ENCODE measurements around the gene DNASE2. TPM values are rescaled to one million over a fixed set of nuclear protein-coding genes. Genes with fewer than 3 reads are reported as not detected.
A peak's percentile ranks its signal among the peaks of the same experiment; 100 is the strongest.

DNASE2 gene
- total RNA-seq, 2 donors from 2014 or later: 6.9 to 28.3 TPM

DNA sequence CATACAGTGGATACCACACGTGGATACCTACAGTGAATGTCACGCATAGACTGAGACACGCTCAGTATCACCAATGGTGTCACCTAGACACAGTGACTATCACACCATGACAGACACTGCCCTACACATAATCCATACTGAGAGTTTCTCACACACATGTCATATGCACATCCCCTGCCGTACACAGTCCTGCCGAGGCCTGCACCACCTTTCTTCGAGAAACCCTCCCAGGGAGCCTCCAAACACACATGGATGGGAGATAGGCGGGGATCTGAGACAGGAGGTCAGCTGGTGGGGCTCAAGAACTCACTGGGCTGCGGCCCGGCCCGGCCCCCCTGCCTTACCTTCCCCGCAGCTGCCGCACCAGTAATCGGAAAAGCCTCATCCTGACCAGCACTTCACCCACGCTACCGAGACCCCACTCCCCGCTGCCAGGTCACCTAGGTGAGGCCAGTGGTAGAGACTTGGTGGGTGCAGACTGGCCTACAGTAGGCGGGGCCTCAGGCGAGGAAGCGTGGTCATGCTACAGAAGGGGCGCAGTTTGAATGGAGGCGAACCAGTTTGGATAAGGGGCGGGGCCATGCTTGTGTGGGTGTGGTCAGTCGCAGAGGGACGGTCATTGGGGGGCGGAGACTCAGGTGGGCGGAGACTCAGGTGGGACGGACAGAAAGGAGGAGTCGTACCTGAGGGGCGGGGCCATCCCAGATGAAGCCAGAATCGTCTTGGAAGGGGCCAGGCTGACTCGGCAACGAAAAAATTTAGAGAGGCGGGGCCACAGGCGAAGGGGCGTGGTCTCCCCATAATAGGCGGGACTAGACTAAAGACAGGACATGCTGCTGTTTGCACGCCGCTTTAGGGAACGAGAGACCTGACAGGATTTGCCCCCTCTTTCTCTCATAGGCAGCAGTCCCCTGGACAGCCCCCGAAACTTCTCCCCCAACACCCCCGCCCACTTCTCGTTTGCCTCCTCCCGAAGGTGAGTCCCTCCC is 40.9 kb downstream of the DNASE2 start:
- Histone ChIP-seq H3K4me3 (no peak overlapping the region), H3K9me3 (no peaks in the 10 kb centered on the region), H3K36me3 (replicated peaks in 1 of 2; ENCODE audit: insufficient read depth in 1 of 2, low read depth in 2 of 2) (no peaks in the 10 kb centered on the region), H3K27me3 (peaks cover 0 to 31% of the 10 kb centered on the region in 2 donors), H3K4me1 (peaks cover 24% of the 10 kb centered on the region), H3K27ac (no peak overlapping the region)
- ATAC-seq (peak; percentile 45), DNase-seq (peak; percentile 52 to 72 (median 66))
- intact Hi-C loops (cut with DNase I): loop anchor here (5.0 kb wide), 1 partner anchor 78 kb away; no protein-coding TSS in a partner anchor
- WGBS, 2 donors: 17 to 26% methylated on average over 27 to 42 of the region's 43 CpGs
- TF ChIP-seq, protein P1, sequence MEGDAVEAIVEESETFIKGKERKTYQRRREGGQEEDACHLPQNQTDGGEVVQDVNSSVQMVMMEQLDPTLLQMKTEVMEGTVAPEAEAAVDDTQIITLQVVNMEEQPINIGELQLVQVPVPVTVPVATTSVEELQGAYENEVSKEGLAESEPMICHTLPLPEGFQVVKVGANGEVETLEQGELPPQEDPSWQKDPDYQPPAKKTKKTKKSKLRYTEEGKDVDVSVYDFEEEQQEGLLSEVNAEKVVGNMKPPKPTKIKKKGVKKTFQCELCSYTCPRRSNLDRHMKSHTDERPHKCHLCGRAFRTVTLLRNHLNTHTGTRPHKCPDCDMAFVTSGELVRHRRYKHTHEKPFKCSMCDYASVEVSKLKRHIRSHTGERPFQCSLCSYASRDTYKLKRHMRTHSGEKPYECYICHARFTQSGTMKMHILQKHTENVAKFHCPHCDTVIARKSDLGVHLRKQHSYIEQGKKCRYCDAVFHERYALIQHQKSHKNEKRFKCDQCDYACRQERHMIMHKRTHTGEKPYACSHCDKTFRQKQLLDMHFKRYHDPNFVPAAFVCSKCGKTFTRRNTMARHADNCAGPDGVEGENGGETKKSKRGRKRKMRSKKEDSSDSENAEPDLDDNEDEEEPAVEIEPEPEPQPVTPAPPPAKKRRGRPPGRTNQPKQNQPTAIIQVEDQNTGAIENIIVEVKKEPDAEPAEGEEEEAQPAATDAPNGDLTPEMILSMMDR (IDR thresholded peaks at IDR 0.05): no peak

DNA sequence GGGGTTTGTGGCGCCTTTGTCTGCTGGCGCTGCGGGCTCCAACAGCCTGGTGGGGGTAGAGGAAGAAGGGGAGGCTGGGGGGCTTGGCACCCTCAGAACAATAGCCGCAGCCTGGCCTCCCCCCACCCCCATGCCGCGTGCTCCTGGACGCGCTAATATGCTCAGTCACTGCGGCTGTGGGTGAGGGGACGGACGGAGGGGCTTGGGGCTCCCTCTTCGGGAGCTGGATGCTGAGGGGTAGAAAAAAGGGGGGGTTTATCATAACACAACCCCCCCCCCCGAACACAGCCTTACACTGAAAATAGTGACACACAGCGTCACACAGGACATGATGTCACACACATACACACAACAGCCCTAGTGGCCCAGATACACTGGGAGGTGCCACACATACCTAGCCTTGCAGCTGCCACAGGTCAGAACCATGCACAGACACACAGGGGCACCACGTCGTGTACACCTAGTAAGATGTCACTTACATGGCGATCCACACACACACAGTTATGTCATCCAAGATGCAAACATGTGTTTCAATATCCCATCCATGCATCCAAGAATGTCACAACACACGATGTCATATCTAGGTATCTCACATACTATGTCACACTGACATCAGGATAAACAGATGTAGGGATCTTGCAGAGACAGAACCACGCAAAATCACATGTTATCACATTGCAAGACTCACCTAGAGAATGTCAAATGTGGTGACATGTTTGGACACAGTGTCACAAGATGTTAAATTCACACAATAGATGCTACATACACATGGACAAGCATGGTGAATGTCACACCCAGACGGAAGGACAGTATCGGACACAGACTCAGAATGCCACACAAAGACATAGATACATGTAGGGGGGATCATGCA is 42.1 kb downstream of the DNASE2 start:
- 17 to 37% methylated on average over 9 to 18 of the region's 21 CpGs for WGBS, 2 donors
- no peak overlapping the region for H3K4me3 ChIP-seq
- DNase-seq (no peak), ATAC-seq (no peak)
- peaks cover 28% of the 10 kb centered on the region for H3K4me1 ChIP-seq
- H3K27ac ChIP-seq: no peak overlapping the region
- TF ChIP-seq, protein P1 (IDR thresholded peaks at IDR 0.05): no peak
- no peak for TF ChIP-seq POLR2A (IDR thresholded peaks at IDR 0.05)
- H3K9me3 ChIP-seq: no peaks in the 10 kb centered on the region
- H3K36me3 ChIP-seq (replicated peaks in 1 of 2; ENCODE audit: insufficient read depth in 1 of 2, low read depth in 2 of 2): no peaks in the 10 kb centered on the region
- intact Hi-C loops (cut with DNase I): no loop called here
- peaks cover 0 to 44% of the 10 kb centered on the region in 2 donors for H3K27me3 ChIP-seq

DNA sequence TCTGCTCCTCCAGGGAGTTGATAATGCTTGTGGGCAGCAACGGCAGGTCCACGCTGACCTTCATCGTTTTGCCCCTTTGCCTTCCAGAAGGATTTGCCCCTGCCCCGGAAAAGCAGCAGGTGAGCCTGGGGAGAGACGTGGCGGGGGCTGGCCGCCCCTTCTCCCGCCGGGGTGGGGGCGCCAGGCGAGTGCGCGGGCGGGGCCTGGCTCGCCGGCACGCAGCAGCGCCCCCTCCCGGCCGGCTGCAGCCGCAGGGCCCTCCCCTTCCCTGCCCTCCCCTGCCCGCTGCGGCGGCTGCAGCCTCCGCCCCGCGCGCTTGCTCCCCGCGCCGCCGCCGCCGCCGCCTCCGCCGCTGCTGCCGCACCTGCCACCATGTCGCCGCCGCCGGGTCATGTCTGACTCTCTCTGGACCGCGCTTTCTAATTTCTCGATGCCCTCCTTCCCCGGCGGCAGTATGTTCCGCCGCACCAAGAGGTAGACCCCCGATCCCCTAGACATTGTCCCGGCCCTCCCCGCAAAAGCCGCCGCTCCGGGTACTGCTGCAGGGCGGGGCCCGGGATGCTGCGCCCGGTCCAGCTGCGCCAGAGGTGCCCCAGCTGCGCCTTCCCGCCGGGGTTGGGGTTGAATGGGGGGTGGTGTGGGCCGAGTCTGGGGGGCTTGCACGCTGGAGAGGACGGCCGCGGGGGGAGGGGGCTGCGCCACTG is 42.9 kb downstream of the DNASE2 start, which contains the start of gene MAST1:
TSS of gene MAST1 (plus strand) at position 334 of the 704 bp plus-strand sequence. CDS start at position 392, 58 bp downstream.
- Histone ChIP-seq H3K36me3 (replicated peaks in 1 of 2; ENCODE audit: insufficient read depth in 1 of 2, low read depth in 2 of 2) (no peaks in the 10 kb centered on the region), H3K27ac (no peak within 1 kb of the TSS), H3K4me1 (peaks cover 33% of the 10 kb centered on the region), H3K27me3 (peaks cover 0 to 46% of the 10 kb centered on the region in 2 donors), H3K9me3 (no peaks in the 10 kb centered on the region), H3K4me3 (no peak within 1 kb of the TSS)
- ATAC-seq (peak; percentile 66), DNase-seq (peak; percentile 36 to 69 (median 45))
- intact Hi-C loops (cut with DNase I): no loop called here
- 0 to 1% methylated on average over 16 to 61 of the region's 69 CpGs for WGBS, 2 donors
- TF ChIP-seq, protein P1 (IDR thresholded peaks at IDR 0.05): peak in 4 of 7 experiments; percentile 53 to 66 (median 63)
- no peak for TF ChIP-seq POLR2A (IDR thresholded peaks at IDR 0.05)

DNA sequence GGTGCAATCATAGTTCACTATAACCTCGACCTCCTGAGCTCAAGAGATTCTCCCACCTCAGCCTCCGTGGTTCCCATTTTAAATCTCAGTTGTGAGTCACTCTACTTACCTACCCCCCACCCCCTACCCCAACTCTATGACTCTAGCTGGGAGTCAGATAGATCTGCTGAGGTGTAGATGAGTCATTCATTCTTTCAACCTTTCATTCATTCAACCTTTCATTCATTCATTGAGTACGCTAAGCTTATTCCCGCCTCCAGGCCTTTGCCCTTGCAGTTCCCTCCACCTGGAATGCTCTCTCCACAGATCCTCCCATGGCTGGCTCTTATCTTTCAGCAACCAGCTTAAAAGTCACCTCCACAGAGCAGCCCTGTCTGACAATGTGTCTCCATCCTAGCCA is 44.0 kb downstream of the DNASE2 start:
- Histone ChIP-seq H3K4me3 (no peak overlapping the region), H3K4me1 (peaks cover 43% of the 10 kb centered on the region), H3K36me3 (replicated peaks in 1 of 2; ENCODE audit: insufficient read depth in 1 of 2, low read depth in 2 of 2) (no peaks in the 10 kb centered on the region), H3K27me3 (peaks cover 0 to 45% of the 10 kb centered on the region in 2 donors), H3K27ac (no peak overlapping the region), H3K9me3 (no peaks in the 10 kb centered on the region)
- 66 to 67% methylated on average over 4 of the region's 4 CpGs for WGBS, 2 donors
- DNase-seq (no peak), ATAC-seq (no peak)
- intact Hi-C loops (cut with DNase I): no loop called here
- TF ChIP-seq POLR2A (IDR thresholded peaks at IDR 0.05): no peak
- TF ChIP-seq, protein P1 (IDR thresholded peaks at IDR 0.05): no peak

Data from body of pancreas (tissue), 4 donors.